Fibroblast of the aortic adventitia (primary cell): ENCODE data around the gene SCRT2. TPM values are rescaled to one million over a fixed set of nuclear protein-coding genes. Genes with fewer than 3 reads are reported as not detected.

Source experiments
- DNase-seq: peaks from one replicate; pipeline ENCODE4 v3.0.0-alpha.2; 2010; ENCODE audit warnings: low read depth
- H3K4me3 ChIP-seq: 2 replicates; pipeline ENCODE4 v1.5.1; 2011; ENCODE audit warnings: low read depth, mild to moderate bottlenecking, control low read depth, low read length, moderate library complexity
- CTCF ChIP-seq: IDR thresholded peaks from 2 replicates; pipeline ENCODE4 v1.5.1; 2011; ENCODE audit warnings: mild to moderate bottlenecking, low read length, control low read depth, inconsistent platforms; ENCODE audit not compliant: insufficient read depth
- total RNA-seq: library from RNA; depleted of rRNA; stranded (reverse); fragments of >200 nt; gene quantifications from 2 replicates; pipeline ENCODE4 v1.2.3, GENCODE V29; 2012; ENCODE audit warnings: low replicate concordance

SCRT2 gene
- total RNA-seq, 1 donor = not detected

- peak; percentile 42 for TF ChIP-seq CTCF
- peak overlapping the region; percentile 18 for H3K4me3 ChIP-seq
- peak; percentile 42 for DNase-seq
These were observed 24.6 kb downstream of the SCRT2 start for GRCh38 chr20:650954-651353.

- TF ChIP-seq CTCF = no peak
- H3K4me3 ChIP-seq = no peak overlapping the region
- no peak for DNase-seq
These were observed 25.3 kb downstream of the SCRT2 start for GRCh38 chr20:650281-650680.

- DNase-seq = no peak
- H3K4me3 ChIP-seq = no peak overlapping the region
- no peak for TF ChIP-seq CTCF
These were observed 28.1 kb downstream of the SCRT2 start for GRCh38 chr20:647479-648019.

- no peak for DNase-seq
- no peak overlapping the region for H3K4me3 ChIP-seq
- no peak for TF ChIP-seq CTCF
These were observed 28.8 kb downstream of the SCRT2 start for GRCh38 chr20:646868-647233.

DNA sequence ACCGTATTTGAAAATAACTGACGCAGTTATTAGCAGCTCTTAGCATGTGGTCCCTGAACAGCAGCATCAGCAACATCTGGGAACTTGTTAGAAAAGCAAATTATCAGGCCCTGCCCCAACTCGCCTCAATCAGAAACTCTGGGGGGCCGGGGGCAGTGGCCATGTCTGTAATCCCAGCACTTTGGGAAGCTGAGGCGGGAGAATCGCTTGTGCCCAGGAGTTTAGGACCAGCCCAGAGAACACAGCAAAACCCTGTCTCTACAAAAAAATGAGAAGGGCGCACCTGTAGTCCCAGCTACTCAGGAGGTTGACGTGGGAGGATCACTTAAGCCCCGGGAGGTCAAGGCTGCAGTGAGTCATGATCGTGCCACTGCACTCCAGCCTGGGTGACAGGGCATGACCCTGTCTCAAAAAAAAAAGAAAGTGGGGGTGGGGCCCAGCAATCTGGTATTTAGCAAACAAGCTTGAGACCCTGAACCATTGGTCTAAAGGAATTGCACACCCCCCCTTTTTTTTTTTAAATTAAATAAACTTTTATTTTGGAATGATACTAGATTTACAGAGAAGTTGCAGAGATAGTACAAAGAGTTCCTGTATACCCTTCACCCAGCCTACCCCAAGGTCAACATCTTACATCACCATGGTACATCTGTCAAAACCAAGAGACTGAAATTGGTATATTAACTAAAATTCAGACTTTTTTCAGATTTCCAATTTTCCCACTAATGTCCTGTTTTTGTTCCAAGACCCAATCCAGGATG is 29.3 kb downstream of the SCRT2 start:
- TF ChIP-seq CTCF = no peak
- no peak overlapping the region for H3K4me3 ChIP-seq
- DNase-seq = no peak

DNA sequence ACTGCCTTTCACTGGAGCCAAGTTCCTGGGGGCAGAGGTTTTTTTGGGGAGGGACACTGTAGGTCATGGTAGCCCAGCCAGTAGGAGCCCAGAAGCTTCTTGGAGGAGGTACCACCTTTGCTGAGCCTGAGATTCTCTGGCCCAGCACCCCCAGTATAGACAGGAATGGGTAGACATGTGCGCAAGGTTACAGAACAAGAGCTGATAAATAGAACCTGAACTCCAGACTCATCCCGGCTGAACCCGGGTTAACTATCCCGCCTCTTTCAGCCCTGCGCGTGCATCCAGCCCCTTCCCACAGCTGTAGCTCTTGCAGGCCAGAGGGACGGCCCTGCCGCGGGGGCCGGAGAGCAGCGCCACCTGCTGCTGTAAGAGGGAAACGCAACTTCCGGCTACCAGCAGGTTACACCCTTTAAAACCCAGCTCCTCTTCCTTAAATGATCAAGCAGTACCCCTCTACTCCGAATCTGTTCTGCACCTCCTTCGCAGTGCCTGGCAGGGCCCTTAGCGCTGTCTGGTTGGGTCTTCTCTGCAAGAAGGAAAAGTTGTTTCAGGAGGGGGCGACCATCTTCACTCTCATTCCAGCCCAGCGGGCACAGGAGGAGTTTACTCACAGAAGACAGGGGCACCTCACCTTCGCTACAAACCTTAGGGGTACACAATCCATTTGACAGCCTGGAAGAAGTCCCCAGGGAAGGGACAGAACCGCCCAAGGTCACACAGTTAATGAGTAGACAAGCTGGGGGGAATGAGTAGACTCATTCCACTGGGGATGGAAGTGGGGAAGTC is 30.1 kb downstream of the SCRT2 start:
- TF ChIP-seq CTCF = peak; percentile 96
- peak; percentile 63 for DNase-seq

More for the DNA sequence above, 30.1 kb downstream of the SCRT2 start:
- no peak overlapping the region for H3K4me3 ChIP-seq
